ENCODE data around the gene FBXL20. TPM values are rescaled to one million over a fixed set of nuclear protein-coding genes. Genes with fewer than 3 reads are reported as not detected.

Gene FBXL20
- total RNA-seq, 2 experiments from 2014 or later: 14.2 to 15.4 TPM

DNA sequence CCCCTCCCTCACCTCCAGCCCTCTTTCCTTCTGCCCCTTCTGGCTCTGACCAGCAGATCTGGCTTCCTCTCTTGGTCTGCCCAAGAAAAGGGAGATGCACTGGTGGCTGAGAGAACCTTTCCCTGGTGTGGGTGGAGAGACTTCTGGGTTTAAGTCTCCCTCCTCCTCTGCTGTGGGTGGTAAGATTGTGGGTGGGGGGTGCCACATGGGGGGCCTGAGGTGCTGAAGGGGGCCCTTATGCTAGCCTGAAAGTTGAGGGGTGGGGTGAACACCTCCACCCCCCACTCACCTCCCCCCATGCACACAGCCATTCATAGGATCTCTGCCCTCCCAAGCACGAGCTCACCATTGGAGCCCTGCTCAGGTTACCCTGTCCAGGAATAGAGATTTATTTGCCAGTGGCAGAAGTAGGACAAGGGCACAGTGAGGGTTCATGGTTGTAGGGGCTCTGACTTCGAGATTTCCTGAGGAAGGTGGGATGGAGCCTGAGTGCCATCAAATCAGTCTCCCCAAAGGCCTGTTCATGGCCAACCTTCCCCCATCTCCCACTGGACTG lies 174.0 kb downstream of the FBXL20 start:
- Mint-ChIP-seq H3K27ac (no peak overlapping the region), H3K4me1 (ENCODE audit: low read depth) (peaks cover 14% of the 10 kb centered on the region), H3K27me3 (ENCODE audit: low read depth) (peaks cover 37% of the 10 kb centered on the region), H3K4me3 (no peak overlapping the region), H3K36me3 (ENCODE audit: low read depth) (no peaks in the 10 kb centered on the region), H3K9me3 (no peaks in the 10 kb centered on the region)
- intact Hi-C loops (cut with micrococcal nuclease): no loop called here
- CTCF ChIA-PET: interaction anchor here (1.0 to 2.6 kb wide), 2 partner anchors 21 to 23 kb away, joined by 3 to 7 read pairs; no protein-coding TSS in a partner anchor
- no peak for DNase-seq

DNA sequence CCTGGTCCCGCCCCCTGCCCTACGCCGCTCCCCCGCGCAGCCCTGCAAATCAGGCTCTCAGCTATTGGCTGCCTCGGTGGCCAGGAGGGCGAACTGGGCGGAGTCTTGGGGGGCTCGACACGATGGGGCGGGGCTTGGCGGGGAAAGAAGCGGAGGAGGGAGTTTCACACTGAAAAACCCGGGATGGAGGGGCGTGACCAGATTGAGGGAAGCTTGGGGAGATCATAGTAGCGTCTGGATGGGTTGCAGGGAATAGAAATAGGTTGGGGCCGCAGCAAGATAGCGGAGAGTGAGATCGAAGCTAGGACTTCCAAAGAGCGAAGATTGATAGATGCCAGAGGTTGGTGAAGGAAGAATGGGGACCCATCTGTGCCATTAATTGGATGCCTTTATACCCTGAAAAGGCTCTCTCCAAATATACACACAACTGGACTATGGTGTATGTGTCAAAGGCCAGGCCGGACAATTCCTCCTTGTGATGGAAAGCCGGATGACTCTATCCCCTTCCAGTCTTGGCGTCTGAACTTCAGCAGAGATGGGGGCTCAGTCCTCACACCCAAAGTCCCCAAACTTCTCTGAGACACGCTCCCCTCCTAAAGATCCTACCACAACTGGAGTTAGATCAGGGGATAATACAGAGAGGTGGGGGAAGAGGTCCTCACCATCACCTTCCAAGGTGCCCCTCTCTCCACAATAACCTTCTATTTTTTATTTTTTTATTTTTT lies 175.3 kb downstream of the FBXL20 start:
- intact Hi-C loops (cut with micrococcal nuclease): no loop called here
- CTCF ChIA-PET: interaction anchor here (0.9 to 2.6 kb wide), 2 partner anchors 10 to 19 kb away, joined by 5 to 7 read pairs; no protein-coding TSS in a partner anchor
- Mint-ChIP-seq H3K4me1 (ENCODE audit: low read depth) (peaks cover 6% of the 10 kb centered on the region), H3K9me3 (no peaks in the 10 kb centered on the region), H3K36me3 (ENCODE audit: low read depth) (no peaks in the 10 kb centered on the region), H3K27ac (no peak overlapping the region), H3K27me3 (ENCODE audit: low read depth) (peaks cover 37% of the 10 kb centered on the region), H3K4me3 (peak overlapping the region; percentile 33)
- peak; percentile 28 for DNase-seq

DNA sequence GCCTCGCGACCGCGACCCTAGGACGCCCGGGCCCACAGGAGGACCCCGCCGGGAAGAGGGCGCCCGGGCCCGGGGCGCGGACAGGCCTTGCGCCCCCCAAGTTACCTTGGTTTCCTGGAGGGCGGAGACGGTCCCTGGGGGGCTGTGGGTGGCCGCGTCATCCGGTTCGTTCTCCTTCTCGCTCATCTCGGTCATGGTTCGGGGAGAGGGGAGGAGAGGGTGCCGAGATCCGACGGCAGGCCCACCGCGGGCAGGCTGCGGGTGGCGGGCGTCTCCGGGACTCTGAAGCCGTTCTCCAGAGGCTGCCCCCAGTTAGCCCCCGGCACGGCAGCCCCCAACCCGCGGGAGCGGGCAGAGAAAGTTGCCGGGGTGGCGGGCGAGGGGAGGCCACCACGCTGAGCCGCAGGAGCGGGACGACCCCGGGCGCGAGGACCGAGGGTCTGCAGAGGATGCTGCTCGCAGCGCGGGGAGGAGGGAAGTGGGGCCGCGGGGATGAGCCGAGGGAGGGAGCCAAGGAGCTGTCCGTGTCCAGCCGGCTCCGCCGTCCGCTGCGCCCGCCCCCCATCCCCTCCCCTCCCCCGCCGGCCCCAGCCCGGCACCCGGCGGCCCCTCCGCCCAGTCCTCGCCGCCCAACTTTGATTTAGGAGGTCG lies 176.0 kb downstream of the FBXL20 start, which contains the start of gene STAC2:
Gene STAC2 (minus strand): TSS at position 638 of the 651 bp plus-strand sequence. CDS start 443 bp downstream, at position 195.
- Mint-ChIP-seq H3K27ac (no peak within 1 kb of the TSS), H3K4me1 (ENCODE audit: low read depth) (peaks cover 6% of the 10 kb centered on the region), H3K36me3 (ENCODE audit: low read depth) (no peaks in the 10 kb centered on the region), H3K27me3 (ENCODE audit: low read depth) (peaks cover 37% of the 10 kb centered on the region), H3K9me3 (no peaks in the 10 kb centered on the region), H3K4me3 (peak within 1 kb of the TSS; percentile 59)
- intact Hi-C loops (cut with micrococcal nuclease): no loop called here
- CTCF ChIA-PET: interaction anchor here (0.9 to 2.6 kb wide), 2 partner anchors 11 to 19 kb away, joined by 5 to 7 read pairs; no protein-coding TSS in a partner anchor
- DNase-seq: no peak

DNA sequence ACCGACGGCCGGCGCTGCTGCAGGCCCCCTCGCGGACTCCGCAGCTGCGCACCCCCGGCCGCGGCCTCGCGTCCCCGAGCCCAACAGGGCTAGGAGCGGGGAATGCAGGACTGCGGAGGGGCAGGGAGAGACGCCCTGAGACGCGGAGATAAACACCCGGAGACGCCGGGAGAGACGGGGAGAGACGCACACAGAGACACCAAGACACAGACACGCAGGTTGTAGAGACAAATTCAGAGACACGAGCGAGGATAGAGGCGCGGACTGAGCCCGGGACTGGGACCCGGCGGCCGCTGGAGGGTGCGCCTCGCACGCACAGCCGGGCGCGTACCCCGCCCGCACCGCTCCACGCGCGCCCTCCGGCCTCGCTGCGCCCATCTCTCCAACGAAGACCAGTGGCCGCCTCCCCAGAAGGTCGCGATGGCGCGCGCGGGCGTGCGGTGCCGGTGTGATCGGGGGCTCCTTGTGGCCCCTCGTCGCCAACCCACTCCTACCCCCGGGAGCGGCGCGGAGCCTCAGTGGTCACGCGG lies 176.6 kb downstream of the FBXL20 start:
- H3K9me3 Mint-ChIP-seq: no peaks in the 10 kb centered on the region
- H3K27ac Mint-ChIP-seq: no peak overlapping the region
- peak overlapping the region; percentile 59 for H3K4me3 Mint-ChIP-seq
- DNase-seq: no peak
- H3K27me3 Mint-ChIP-seq (ENCODE audit: low read depth): peaks cover 37% of the 10 kb centered on the region
- intact Hi-C loops (cut with micrococcal nuclease): no loop called here
- H3K36me3 Mint-ChIP-seq (ENCODE audit: low read depth): no peaks in the 10 kb centered on the region
- CTCF ChIA-PET: no interaction called here
- peaks cover 6% of the 10 kb centered on the region for H3K4me1 Mint-ChIP-seq (ENCODE audit: low read depth)

DNA sequence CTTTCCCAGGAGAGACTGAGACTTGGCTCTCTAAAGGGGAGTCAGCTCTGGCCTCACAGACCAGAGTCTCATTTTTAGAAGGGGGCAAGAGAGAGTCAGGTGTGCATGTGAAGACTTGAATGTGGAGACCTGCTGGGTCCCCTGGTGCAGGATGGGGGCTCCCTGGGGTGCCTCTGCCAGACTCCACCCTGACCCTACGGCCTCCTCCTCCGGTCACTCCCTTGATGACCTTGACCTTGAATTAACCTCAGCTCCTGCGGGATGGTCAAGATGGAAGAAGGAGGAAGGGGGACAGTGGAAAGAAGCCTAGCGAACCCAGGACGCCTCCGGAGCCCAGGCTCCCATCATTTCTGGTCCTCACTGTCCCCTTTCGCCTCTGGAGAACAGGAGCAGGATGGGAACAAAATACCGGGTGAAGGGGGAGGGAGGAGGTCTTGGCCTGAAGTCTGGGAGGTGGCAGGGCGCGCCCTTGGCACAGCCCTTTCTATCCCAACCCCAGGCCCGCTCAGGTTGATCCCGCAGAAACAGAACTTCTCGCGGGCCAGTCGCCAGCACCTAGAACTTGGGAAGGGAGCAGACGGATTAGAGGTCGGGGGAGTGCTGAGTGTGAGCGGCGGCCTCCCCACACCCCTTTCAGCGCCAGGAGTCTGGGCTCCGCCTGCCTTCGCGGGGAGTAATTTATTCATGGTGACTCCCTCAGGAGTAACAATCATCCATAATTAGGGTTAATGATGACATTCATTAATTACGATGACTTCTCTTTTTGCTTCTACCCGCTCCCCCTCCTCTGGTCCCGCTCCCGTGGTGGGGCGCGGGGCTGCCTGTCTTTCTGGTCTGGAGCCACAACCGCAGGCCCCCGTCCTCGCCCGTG lies 177.3 kb downstream of the FBXL20 start:
- intact Hi-C loops (cut with micrococcal nuclease): no loop called here
- Mint-ChIP-seq H3K4me1 (ENCODE audit: low read depth) (peaks cover 6% of the 10 kb centered on the region), H3K27ac (no peak overlapping the region), H3K9me3 (no peaks in the 10 kb centered on the region), H3K27me3 (ENCODE audit: low read depth) (peaks cover 36% of the 10 kb centered on the region), H3K36me3 (ENCODE audit: low read depth) (no peaks in the 10 kb centered on the region), H3K4me3 (peak overlapping the region; percentile 20)
- DNase-seq: no peak
- CTCF ChIA-PET: interaction anchor here (0.7 to 1.7 kb wide), 5 partner anchors 8 to 21 kb away, joined by 3 to 9 read pairs (median 4); no protein-coding TSS in a partner anchor

DNA sequence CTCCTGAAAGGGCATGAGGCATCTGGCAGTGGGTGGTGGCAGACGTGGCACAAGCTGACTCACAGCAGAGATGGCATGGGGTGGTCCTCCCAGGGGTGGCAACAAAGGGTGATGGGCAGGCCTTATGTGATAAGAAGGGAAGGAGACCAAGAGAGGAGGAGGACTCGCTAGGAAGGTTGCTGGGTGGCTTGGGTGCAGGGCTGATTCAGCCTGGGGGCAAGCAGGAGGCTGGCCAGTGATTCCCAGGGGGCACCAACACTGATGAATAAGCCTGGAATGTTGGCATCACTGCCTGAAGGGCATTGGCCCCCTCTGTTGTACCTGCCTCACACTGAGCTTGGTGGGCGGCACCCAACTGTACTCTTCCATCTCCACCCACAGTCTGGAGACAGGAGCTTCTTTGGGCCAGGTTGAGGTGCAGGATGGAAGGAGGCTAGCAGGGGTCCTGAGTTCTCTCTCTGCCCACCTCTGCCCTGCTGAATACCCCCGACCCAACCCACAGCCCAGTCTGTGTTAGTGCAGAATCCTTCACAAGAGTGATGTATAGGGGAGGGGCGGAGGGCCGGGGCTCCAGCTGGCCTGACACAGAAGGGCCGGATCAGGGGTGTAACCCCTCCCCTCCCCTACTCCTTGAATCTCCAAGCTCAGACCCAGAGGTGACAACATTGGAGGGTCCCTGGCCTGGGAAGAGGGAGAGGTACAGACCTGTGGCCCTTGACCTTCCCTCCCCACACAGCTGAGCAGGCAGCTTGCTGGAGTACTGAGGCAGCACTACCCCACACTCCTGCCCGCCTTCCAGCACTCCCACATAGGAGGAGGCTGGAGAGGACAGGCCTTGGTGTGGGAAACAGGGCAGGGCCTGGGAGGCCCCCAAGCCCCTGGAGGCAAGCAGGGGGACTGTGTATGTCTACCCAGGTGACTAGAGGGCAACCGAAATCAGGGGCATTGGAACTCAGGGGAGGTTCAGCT lies 178.3 kb downstream of the FBXL20 start:
- Mint-ChIP-seq H3K27me3 (ENCODE audit: low read depth) (peaks cover 38% of the 10 kb centered on the region), H3K27ac (no peak overlapping the region), H3K36me3 (ENCODE audit: low read depth) (no peaks in the 10 kb centered on the region), H3K4me3 (no peak overlapping the region), H3K9me3 (no peaks in the 10 kb centered on the region), H3K4me1 (ENCODE audit: low read depth) (peaks cover 6% of the 10 kb centered on the region)
- CTCF ChIA-PET: interaction anchor here (0.7 to 1.9 kb wide), 6 partner anchors 9 to 22 kb away, joined by 3 to 9 read pairs (median 5); no protein-coding TSS in a partner anchor
- intact Hi-C loops (cut with micrococcal nuclease): no loop called here
- DNase-seq: no peak

DNA sequence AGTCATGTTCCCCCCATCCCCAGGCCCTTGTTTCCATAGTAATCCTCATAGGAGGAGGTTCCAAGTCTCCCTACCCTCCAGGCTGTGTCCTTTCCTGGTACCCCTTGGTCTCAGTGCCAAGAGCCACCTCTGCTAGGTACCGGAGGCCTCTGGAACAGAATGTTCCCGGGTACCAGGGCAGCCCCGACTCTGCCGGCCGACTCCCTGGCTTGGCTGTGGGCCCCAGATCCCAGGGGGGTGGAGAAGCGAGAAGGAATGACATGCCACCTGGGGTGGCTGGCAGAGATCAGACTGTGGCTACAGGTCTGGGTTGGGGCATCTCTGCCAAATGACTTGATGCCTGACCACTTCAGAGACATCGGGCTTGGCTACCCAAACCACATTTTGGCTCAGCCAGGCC lies 179.3 kb downstream of the FBXL20 start:
- CTCF ChIA-PET: interaction anchor here (0.6 to 1.9 kb wide), 3 partner anchors 14 to 21 kb away, joined by 3 to 6 read pairs (median 3); no protein-coding TSS in a partner anchor
- no peak overlapping the region for H3K4me3 Mint-ChIP-seq
- peaks cover 7% of the 10 kb centered on the region for H3K4me1 Mint-ChIP-seq (ENCODE audit: low read depth)
- H3K36me3 Mint-ChIP-seq (ENCODE audit: low read depth): no peaks in the 10 kb centered on the region
- intact Hi-C loops (cut with micrococcal nuclease): no loop called here
- H3K27me3 Mint-ChIP-seq (ENCODE audit: low read depth): peaks cover 31% of the 10 kb centered on the region
- H3K9me3 Mint-ChIP-seq: no peaks in the 10 kb centered on the region
- H3K27ac Mint-ChIP-seq: no peak overlapping the region
- no peak for DNase-seq

DNA sequence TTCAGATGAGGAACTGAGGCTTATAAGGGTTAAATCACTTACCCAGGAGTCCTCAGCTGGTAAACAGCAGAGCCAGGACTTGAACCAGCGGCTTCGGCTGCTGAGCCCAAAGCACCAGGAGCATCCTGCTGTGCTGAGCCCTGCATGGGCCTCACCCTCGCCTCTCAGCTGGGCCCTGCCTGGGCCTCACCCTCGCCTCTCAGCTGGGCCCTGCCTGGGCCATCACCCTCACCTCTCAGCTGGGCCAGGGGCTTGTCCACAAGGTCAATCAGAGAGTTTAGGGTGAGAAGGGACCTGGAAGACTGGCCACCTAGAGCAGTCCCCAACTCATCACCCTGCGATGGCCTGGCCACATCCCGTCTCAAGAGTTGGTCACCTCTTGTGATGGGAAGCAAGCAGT lies 179.9 kb downstream of the FBXL20 start:
- H3K36me3 Mint-ChIP-seq (ENCODE audit: low read depth): no peaks in the 10 kb centered on the region
- peaks cover 7% of the 10 kb centered on the region for H3K4me1 Mint-ChIP-seq (ENCODE audit: low read depth)
- H3K9me3 Mint-ChIP-seq: no peaks in the 10 kb centered on the region
- H3K4me3 Mint-ChIP-seq: no peak overlapping the region
- CTCF ChIA-PET: interaction anchor here (0.6 to 1.9 kb wide), 4 partner anchors 11 to 21 kb away, joined by 3 to 6 read pairs (median 3); no protein-coding TSS in a partner anchor
- H3K27me3 Mint-ChIP-seq (ENCODE audit: low read depth): peaks cover 32% of the 10 kb centered on the region
- intact Hi-C loops (cut with micrococcal nuclease): no loop called here
- DNase-seq: no peak
- no peak overlapping the region for H3K27ac Mint-ChIP-seq

DNA sequence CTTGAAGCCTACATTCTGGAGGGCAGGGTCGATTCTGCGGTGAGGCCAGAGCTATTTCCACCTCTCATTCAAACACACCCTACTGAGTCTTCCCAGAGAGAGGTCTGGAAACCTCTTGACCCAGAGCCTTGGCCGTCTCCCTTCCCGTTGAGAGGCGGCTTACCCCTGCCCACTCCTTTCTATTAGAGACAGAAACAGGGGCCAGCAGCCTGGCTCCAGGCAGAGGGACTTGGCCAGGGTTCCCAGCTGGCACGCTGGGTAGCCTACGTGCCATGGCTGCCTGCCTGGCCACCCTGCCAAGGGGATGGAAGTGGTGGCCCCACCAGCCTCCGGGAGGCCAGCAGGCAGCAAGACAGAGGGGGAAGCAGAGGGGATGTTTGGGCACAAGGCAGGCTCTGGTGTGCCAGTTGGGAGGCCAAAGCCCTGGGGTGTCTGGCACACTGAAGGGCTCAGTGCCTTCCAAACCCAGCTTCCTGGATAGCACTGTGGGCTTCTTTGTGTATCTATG lies 181.7 kb downstream of the FBXL20 start:
- Mint-ChIP-seq H3K4me1 (ENCODE audit: low read depth) (peaks cover 2% of the 10 kb centered on the region), H3K9me3 (no peaks in the 10 kb centered on the region), H3K27me3 (ENCODE audit: low read depth) (peaks cover 25% of the 10 kb centered on the region), H3K4me3 (no peak overlapping the region), H3K36me3 (ENCODE audit: low read depth) (no peaks in the 10 kb centered on the region), H3K27ac (no peak overlapping the region)
- no peak for DNase-seq
- CTCF ChIA-PET: interaction anchor here (0.7 to 2.2 kb wide), 4 partner anchors 12 to 53 kb away, joined by 3 to 11 read pairs (median 6); no protein-coding TSS in a partner anchor
- intact Hi-C loops (cut with micrococcal nuclease): no loop called here

DNA sequence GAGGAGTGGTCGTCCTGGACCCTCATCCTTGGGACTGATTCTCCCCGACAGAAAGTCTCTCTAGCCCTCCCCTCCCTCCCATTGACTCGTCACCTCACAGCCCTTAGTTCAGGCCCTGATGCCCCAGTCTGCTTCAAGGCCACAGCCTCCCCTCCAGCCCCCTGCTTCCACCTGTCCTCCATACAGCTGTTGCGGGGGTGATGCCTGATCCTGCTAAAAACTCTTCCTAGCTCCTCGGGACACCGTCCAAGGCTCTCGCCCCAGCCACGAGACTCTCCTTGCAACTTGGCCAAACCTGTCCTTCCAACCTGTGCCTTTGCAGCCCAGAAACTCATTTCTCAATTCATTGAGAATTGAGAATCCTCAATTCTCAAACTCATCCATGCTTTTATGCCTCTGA lies 182.5 kb downstream of the FBXL20 start:
- CTCF ChIA-PET: interaction anchor here (0.7 to 2.2 kb wide), 6 partner anchors 12 to 54 kb away, joined by 3 to 11 read pairs (median 6); no protein-coding TSS in a partner anchor

More for the DNA sequence above, 182.5 kb downstream of the FBXL20 start:
- no peak for DNase-seq
- no peaks in the 10 kb centered on the region for H3K9me3 Mint-ChIP-seq
- no peak overlapping the region for H3K4me3 Mint-ChIP-seq
- no peaks in the 10 kb centered on the region for H3K36me3 Mint-ChIP-seq (ENCODE audit: low read depth)
- peaks cover 2% of the 10 kb centered on the region for H3K4me1 Mint-ChIP-seq (ENCODE audit: low read depth)
- H3K27ac Mint-ChIP-seq: no peak overlapping the region
- H3K27me3 Mint-ChIP-seq (ENCODE audit: low read depth): peaks cover 20% of the 10 kb centered on the region
- intact Hi-C loops (cut with micrococcal nuclease): no loop called here

Data from activated naive CD4-positive, alpha-beta T cell treated with anti-CD3 and anti-CD28 coated beads for 36 hours (primary cell).